ENCODE measurements around the gene PFDN4.

DNA sequence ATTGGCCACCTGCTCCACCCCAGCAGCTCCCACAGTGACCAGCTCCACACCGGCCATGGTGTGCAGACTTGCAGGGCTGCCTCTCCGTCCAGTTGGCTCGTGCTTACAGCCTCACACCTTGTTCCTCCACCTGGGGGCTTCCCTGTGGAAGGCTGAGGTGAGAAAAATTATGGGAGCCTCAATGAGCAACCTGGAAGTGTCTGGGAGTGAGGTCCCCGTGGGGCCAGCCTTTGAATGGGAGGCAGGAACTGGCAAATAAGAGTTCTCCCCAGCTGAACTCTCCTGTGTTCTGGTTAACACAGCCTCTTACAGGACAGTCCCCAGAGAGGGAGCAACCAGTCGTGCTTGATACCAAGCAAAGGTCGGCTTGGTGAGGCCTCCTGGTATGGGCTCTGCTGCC lies 3.8 kb upstream of the PFDN4 start:
- TF ChIP-seq, protein P1, sequence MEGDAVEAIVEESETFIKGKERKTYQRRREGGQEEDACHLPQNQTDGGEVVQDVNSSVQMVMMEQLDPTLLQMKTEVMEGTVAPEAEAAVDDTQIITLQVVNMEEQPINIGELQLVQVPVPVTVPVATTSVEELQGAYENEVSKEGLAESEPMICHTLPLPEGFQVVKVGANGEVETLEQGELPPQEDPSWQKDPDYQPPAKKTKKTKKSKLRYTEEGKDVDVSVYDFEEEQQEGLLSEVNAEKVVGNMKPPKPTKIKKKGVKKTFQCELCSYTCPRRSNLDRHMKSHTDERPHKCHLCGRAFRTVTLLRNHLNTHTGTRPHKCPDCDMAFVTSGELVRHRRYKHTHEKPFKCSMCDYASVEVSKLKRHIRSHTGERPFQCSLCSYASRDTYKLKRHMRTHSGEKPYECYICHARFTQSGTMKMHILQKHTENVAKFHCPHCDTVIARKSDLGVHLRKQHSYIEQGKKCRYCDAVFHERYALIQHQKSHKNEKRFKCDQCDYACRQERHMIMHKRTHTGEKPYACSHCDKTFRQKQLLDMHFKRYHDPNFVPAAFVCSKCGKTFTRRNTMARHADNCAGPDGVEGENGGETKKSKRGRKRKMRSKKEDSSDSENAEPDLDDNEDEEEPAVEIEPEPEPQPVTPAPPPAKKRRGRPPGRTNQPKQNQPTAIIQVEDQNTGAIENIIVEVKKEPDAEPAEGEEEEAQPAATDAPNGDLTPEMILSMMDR (IDR thresholded peaks at IDR 0.05) = no peak
- no peak for TF ChIP-seq POLR2A (IDR thresholded peaks at IDR 0.05)
